Measurements from ENCODE around the gene PKNOX2.

The PKNOX2 gene

GRCh38 chr11:125463590-125464269 lies 299.2 kb downstream of the PKNOX2 start:
- H3K9ac ChIP-seq = no peak overlapping the region
- no peak for TF ChIP-seq Cebpa-rat (IDR thresholded peaks at IDR 0.05)
- no peaks in the 10 kb centered on the region for H4K20me1 ChIP-seq
- H3K36me3 ChIP-seq = no peaks in the 10 kb centered on the region
- H3K4me2 ChIP-seq = no peak overlapping the region
- no peak overlapping the region for H3K4me3 ChIP-seq
- no peaks in the 10 kb centered on the region for H3K9me3 ChIP-seq
- no peaks in the 10 kb centered on the region for H3K4me1 ChIP-seq
- no peaks in the 10 kb centered on the region for H3K27me3 ChIP-seq
- no peak overlapping the region for H3K27ac ChIP-seq

- no peaks in the 10 kb centered on the region for H3K4me1 ChIP-seq
- no peak overlapping the region for H3K9ac ChIP-seq
- H3K4me3 ChIP-seq = no peak overlapping the region
- no peak overlapping the region for H3K4me2 ChIP-seq
- H4K20me1 ChIP-seq = no peaks in the 10 kb centered on the region
- H3K36me3 ChIP-seq = no peaks in the 10 kb centered on the region
- no peaks in the 10 kb centered on the region for H3K27me3 ChIP-seq
- no peak overlapping the region for H3K27ac ChIP-seq
- TF ChIP-seq Cebpa-rat (IDR thresholded peaks at IDR 0.05) = no peak
- no peaks in the 10 kb centered on the region for H3K9me3 ChIP-seq
These were observed 299.7 kb downstream of the PKNOX2 start for GRCh38 chr11:125464270-125464662.

GRCh38 chr11:125464666-125465065 lies 300.1 kb downstream of the PKNOX2 start:
- Histone ChIP-seq H4K20me1 (no peaks in the 10 kb centered on the region), H3K4me1 (no peaks in the 10 kb centered on the region), H3K9ac (no peak overlapping the region), H3K36me3 (no peaks in the 10 kb centered on the region), H3K27me3 (no peaks in the 10 kb centered on the region), H3K4me3 (no peak overlapping the region), H3K9me3 (no peaks in the 10 kb centered on the region), H3K27ac (no peak overlapping the region), H3K4me2 (no peak overlapping the region)
- TF ChIP-seq Cebpa-rat (IDR thresholded peaks at IDR 0.05) = no peak

DNA sequence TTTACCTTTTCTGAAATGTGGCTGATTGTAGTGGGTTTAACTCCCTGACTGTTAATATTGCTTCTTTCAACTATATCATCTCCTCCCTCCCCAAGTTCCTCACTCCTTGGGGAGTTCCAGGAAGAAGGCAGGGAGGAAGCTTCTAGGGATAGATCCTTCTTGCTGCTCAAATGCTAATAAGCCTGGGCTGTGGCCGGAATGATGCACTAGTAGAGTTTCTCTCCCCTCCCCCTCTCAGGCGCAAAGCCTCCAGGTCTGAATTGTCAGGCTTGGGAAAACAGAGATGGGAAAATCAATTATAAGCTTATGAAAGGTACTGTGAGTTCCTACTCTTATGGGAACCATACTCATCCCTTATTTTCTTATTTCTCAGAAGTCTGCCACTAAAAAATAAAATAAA lies 300.7 kb downstream of the PKNOX2 start:
- Histone ChIP-seq H3K9ac (no peak overlapping the region), H3K4me1 (no peaks in the 10 kb centered on the region), H3K4me2 (no peak overlapping the region), H4K20me1 (no peaks in the 10 kb centered on the region), H3K27me3 (no peaks in the 10 kb centered on the region), H3K36me3 (no peaks in the 10 kb centered on the region), H3K9me3 (no peaks in the 10 kb centered on the region), H3K27ac (no peak overlapping the region), H3K4me3 (no peak overlapping the region)
- TF ChIP-seq Cebpa-rat (IDR thresholded peaks at IDR 0.05) = no peak

DNA sequence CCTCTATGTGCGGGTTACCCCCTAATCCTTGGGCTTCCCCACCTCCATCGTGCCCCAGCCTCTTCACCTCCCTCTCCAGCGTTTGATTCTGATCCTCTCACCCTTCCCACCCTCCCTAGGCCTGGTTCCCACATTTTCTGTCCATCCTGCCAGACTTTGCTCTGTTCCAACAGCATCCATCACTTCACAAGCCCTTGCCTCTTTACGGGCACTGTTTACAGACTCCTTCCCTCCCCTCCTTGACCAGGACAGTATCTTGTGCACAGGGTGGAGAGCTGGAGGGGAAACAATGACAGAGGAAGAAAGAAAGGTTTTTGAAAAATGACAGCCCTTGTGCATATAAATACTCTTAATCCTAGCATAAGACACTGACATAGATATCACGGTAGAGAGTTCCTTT lies 301.1 kb downstream of the PKNOX2 start:
- TF ChIP-seq Cebpa-rat (IDR thresholded peaks at IDR 0.05) = no peak

GRCh38 chr11:125468025-125468424 lies 303.5 kb downstream of the PKNOX2 start:
- Histone ChIP-seq H3K4me1 (no peaks in the 10 kb centered on the region), H4K20me1 (no peaks in the 10 kb centered on the region), H3K27ac (no peak overlapping the region), H3K27me3 (no peaks in the 10 kb centered on the region), H3K4me3 (no peak overlapping the region), H3K9me3 (no peaks in the 10 kb centered on the region), H3K9ac (no peak overlapping the region), H3K4me2 (no peak overlapping the region), H3K36me3 (no peaks in the 10 kb centered on the region)
- TF ChIP-seq Cebpa-rat (IDR thresholded peaks at IDR 0.05) = no peak

More for the DNA sequence above, 301.1 kb downstream of the PKNOX2 start:
- Histone ChIP-seq H3K9me3 (no peaks in the 10 kb centered on the region), H3K4me3 (no peak overlapping the region), H3K36me3 (no peaks in the 10 kb centered on the region), H3K27ac (no peak overlapping the region), H4K20me1 (no peaks in the 10 kb centered on the region), H3K27me3 (no peaks in the 10 kb centered on the region), H3K4me1 (no peaks in the 10 kb centered on the region), H3K4me2 (no peak overlapping the region), H3K9ac (no peak overlapping the region)

DNA sequence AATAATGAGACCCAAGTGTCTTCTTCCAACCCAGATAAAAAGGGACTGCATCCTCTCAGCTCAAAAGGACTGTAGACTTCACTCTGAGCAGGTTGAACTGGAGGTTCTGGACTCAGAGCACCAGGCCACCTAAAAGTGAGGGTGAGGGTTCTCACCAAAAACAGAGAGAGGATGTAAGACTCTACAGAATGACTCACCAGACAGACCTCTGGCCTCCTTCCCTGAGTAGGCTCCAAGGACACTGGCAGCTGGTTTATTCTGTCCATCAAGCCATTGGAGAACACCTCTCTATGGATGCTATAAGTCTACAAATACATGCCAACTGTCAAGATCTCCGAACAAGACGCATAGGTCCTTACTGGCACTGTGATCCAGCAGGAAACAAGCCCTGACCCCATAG lies 304.3 kb downstream of the PKNOX2 start:
- Histone ChIP-seq H3K27me3 (no peaks in the 10 kb centered on the region), H3K9me3 (no peaks in the 10 kb centered on the region), H3K4me3 (no peak overlapping the region), H3K4me1 (no peaks in the 10 kb centered on the region), H4K20me1 (no peaks in the 10 kb centered on the region), H3K4me2 (no peak overlapping the region), H3K9ac (no peak overlapping the region), H3K36me3 (no peaks in the 10 kb centered on the region), H3K27ac (no peak overlapping the region)
- no peak for TF ChIP-seq Cebpa-rat (IDR thresholded peaks at IDR 0.05)

GRCh38 chr11:125470355-125470754 lies 305.8 kb downstream of the PKNOX2 start:
- no peak overlapping the region for H3K4me3 ChIP-seq
- H3K9me3 ChIP-seq = no peaks in the 10 kb centered on the region
- no peak for TF ChIP-seq Cebpa-rat (IDR thresholded peaks at IDR 0.05)
- no peak overlapping the region for H3K27ac ChIP-seq
- H3K9ac ChIP-seq = no peak overlapping the region
- H4K20me1 ChIP-seq = no peaks in the 10 kb centered on the region
- no peaks in the 10 kb centered on the region for H3K27me3 ChIP-seq
- no peaks in the 10 kb centered on the region for H3K36me3 ChIP-seq
- H3K4me1 ChIP-seq = no peaks in the 10 kb centered on the region
- no peak overlapping the region for H3K4me2 ChIP-seq

- no peaks in the 10 kb centered on the region for H3K27me3 ChIP-seq
- no peaks in the 10 kb centered on the region for H4K20me1 ChIP-seq
- TF ChIP-seq Cebpa-rat (IDR thresholded peaks at IDR 0.05) = no peak
- no peak overlapping the region for H3K4me3 ChIP-seq
- H3K4me2 ChIP-seq = no peak overlapping the region
- no peaks in the 10 kb centered on the region for H3K9me3 ChIP-seq
- no peaks in the 10 kb centered on the region for H3K36me3 ChIP-seq
- H3K27ac ChIP-seq = no peak overlapping the region
- no peak overlapping the region for H3K9ac ChIP-seq
- H3K4me1 ChIP-seq = no peaks in the 10 kb centered on the region
These were observed 312.2 kb downstream of the PKNOX2 start for GRCh38 chr11:125476721-125477120.

- no peak for TF ChIP-seq Cebpa-rat (IDR thresholded peaks at IDR 0.05)
These were observed 314.6 kb downstream of the PKNOX2 start for GRCh38 chr11:125479137-125479536.

DNA sequence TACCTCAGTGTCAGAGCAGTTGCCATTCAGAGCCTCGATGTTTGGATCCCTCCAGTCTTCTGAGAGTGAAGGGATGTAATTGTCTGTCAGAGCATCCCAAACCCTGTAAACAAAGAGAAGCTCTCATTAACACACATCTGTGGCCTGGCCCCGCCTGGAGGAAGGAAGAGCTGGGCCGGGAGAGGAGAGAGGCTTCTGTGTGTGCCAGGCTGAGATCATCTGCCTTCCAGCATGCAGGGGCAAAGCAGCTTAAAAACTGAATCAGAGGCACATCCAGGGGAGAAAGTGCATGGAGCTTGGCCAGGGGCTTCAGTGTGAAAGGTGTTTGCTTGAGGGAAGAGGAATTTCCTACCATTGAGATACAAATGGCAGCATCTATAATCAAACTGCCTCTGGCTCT lies 317.0 kb downstream of the PKNOX2 start:
- Histone ChIP-seq H3K4me3 (no peak overlapping the region), H3K27ac (no peak overlapping the region), H3K9ac (no peak overlapping the region), H3K27me3 (no peaks in the 10 kb centered on the region), H3K4me2 (no peak overlapping the region), H3K4me1 (no peaks in the 10 kb centered on the region), H3K9me3 (no peaks in the 10 kb centered on the region), H3K36me3 (no peaks in the 10 kb centered on the region), H4K20me1 (no peaks in the 10 kb centered on the region)
- no peak for TF ChIP-seq Cebpa-rat (IDR thresholded peaks at IDR 0.05)

More at GRCh38 chr11:125479137-125479536, 314.6 kb downstream of the PKNOX2 start:
- no peak overlapping the region for H3K9ac ChIP-seq
- H3K27me3 ChIP-seq = no peaks in the 10 kb centered on the region
- H3K4me3 ChIP-seq = no peak overlapping the region
- no peaks in the 10 kb centered on the region for H3K4me1 ChIP-seq
- H4K20me1 ChIP-seq = no peaks in the 10 kb centered on the region
- no peak overlapping the region for H3K4me2 ChIP-seq
- no peaks in the 10 kb centered on the region for H3K36me3 ChIP-seq
- H3K27ac ChIP-seq = no peak overlapping the region
- no peaks in the 10 kb centered on the region for H3K9me3 ChIP-seq

All from BLaER1 (cell line).